CD4-positive, alpha-beta T cell treated with Interleukin-17A for 4 hours (primary cell): ENCODE measurements around the gene GNG8.
A peak's percentile ranks its signal among the peaks of the same experiment; 100 is the strongest.

Source experiments
- DNase-seq: peaks from one replicate; pipeline ENCODE4 v3.0.0-alpha.2; 2020; ENCODE audit warnings: mixed read lengths

GNG8 gene

GRCh38 chr19:46616631-46617322 is 19.2 kb downstream of the GNG8 start:
- peak; percentile 61 for DNase-seq

DNA sequence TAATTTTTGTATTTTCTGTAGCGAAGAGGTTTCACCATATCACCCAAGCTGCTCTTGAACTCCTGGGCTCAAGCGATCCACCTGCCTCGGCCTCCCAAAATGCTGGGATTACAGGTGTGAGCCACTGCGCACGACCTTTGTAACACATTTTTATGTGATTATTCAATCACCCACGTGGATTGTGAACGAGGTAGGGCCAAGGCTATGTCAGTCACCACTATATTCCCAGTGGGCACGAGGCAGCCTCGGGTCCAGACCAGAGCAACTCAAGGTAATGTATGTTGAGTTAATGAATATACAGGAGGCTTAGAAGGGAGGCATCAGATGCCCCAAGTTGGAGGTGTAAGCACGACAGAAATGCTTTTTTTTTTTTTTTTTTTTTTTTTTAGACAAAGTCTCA is 20.0 kb downstream of the GNG8 start:
- DNase-seq = no peak

DNA sequence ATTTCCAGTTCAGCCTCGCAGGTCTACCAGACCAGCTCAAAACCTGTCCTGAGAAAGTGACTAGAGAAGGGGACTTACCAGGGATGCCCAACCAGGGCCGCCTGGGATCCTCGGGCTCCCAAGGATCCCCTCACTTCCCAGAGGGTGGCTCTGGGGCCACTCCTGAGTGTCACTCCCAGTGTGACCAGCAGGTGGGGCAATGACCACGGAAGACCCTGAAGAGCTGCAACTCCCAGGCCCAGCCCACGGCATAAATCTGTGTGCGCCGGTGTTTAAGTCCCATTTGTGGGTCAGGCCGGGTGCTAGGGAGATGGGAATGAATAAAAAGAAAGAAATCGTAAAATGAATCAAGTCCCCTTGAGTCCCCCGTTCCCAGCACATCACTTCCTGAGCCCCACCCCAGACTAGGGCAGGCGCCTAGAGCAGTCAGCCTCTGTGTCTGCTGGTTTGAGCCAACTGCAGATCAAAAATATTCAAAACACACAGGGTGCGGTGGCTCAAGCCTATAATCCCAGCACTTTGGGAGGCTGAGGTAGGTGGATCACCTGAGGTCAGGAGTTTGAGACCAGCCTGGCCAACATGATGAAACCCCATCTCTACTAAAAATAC is 21.8 kb downstream of the GNG8 start:
- DNase-seq = peak; percentile 89

DNA sequence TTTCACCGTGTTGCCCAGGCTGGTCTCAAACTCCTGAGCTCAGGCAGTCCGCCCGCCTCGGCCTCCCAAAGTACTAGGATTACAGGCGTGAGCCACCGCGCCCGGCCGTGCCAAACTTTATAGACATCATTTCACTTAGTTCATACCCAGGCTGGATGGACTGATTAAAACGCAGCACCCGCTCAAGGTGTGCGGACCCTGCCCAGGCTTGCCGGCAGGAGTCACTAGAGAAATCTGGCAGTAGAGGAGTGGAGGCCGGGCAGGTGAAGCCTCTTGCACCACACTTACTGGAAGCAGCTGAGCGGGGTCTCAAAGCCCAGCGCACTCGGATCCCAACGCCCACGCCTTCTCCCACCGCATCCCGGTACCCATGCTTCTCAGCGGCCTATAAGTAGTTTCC is 22.5 kb downstream of the GNG8 start:
- DNase-seq = no peak

DNA sequence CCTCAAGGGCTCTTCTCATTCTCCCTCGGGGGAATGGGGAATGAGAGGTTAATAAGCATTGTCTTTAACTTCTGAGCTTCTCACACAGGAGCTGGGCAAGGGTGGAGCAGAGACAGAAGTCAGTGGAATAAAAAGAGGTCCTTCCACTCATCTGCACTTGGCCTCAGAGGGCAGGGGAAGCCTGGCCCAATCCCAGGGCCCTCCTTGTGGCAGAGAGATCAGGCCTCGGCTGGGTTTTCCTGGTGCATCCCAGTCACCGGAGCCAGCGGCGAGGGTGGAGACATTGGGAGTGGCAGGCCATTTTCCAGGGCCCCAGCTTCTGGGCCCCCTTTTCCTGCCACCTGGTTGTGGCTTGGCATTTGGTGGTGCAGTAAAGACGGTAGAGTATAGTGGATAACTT is 24.2 kb downstream of the GNG8 start:
- peak; percentile 29 for DNase-seq

DNA sequence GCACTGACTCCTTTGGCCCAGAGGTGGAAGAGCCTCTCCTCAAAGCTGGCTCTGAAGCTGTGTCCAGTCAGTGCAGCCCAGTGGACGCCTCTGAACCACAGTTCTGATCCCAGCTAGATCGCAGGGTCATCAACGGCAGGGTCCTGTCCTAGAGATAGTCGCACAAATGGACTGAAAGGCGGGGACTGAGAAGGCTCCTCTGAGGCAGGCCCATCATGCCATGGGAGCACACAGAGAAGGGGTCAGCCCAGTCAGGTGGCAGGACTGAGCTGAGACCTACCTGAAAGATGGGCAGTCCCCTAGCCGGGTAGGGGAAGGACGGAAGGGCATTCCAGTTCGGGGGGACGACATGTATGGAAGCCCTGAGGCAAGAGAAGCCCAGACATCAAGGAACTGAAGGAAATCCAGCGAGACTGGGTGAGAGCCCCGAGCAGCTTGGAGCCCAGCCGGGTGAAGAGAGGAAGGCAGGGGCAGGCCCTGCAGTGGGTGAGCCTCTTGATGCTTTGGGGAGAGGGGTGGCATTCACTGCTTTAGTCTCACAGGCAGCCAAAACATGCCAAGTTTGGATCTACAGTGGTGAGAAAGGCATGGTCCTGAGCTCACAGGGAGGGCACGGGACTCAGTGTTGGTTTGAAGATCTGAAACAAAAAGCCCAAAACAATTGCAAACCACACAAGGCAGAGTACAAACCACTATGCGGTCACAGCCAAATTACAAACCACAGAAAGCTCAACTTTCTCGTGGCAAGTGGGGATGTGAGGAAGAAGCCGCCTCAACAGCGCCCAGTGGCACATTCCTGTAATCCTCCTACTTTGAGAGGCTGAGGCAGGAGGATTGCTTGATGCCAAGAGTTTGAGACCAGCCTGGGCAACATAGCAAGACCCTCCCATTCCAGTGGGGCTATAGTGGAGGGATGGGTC is 24.9 kb downstream of the GNG8 start:
- peak; percentile 55 for DNase-seq

DNA sequence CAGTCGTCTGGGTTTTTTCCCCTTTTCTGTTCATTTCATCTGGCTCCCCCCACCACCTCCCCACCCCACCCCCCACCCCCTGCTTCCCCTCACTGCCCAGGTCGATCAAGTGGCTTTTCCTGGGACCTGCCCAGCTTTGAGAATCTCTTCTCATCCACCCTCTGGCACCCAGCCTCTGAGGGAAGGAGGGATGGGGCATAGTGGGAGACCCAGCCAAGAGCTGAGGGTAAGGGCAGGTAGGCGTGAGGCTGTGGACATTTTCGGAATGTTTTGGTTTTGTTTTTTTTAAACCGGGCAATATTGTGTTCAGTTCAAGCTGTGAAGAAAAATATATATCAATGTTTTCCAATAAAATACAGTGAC is 25.6 kb downstream of the GNG8 start:
- DNase-seq = no peak

DNA sequence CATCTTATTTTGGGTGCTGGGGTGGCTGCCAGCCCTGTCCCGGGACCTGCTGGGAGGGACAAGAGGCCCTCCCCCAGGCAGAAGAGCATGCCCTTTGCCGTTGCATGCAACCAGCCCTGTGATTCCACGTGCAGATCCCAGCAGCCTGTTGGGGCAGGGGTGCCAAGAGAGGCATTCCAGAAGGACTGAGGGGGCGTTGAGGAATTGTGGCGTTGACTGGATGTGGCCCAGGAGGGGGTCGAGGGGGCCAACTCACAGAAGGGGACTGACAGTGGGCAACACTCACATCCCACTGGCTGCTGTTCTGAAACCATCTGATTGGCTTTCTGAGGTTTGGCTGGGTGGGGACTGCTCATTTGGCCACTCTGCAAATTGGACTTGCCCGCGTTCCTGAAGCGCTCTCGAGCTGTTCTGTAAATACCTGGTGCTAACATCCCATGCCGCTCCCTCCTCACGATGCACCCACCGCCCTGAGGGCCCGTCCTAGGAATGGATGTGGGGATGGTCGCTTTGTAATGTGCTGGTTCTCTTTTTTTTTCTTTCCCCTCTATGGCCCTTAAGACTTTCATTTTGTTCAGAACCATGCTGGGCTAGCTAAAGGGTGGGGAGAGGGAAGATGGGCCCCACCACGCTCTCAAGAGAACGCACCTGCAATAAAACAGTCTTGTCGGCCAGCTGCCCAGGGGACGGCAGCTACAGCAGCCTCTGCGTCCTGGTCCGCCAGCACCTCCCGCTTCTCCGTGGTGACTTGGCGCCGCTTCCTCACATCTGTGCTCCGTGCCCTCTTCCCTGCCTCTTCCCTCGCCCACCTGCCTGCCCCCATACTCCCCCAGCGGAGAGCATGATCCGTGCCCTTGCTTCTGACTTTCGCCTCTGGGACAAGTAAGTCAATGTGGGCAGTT is 26.2 kb downstream of the GNG8 start:
- DNase-seq = no peak

- no peak for DNase-seq
Measured at GRCh38 chr19:46608581-46609345, 27.2 kb downstream of the GNG8 start.

DNA sequence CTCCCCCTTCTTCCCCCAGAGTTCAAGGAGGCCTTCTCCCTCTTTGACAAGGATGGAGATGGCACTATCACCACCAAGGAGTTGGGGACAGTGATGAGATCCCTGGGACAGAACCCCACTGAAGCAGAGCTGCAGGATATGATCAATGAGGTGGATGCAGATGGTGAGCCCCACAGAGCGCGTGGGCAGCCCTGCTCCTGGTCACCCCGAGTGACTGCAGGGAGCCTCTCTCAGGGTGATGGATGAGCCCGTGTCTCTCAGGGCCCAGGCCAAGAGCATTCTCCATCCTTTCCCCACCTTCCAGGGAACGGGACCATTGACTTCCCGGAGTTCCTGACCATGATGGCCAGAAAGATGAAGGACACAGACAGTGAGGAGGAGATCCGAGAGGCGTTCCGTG is 27.8 kb downstream of the GNG8 start:
- DNase-seq = no peak

- no peak for DNase-seq
Measured at GRCh38 chr19:46607448-46607841, 28.6 kb downstream of the GNG8 start.

DNA sequence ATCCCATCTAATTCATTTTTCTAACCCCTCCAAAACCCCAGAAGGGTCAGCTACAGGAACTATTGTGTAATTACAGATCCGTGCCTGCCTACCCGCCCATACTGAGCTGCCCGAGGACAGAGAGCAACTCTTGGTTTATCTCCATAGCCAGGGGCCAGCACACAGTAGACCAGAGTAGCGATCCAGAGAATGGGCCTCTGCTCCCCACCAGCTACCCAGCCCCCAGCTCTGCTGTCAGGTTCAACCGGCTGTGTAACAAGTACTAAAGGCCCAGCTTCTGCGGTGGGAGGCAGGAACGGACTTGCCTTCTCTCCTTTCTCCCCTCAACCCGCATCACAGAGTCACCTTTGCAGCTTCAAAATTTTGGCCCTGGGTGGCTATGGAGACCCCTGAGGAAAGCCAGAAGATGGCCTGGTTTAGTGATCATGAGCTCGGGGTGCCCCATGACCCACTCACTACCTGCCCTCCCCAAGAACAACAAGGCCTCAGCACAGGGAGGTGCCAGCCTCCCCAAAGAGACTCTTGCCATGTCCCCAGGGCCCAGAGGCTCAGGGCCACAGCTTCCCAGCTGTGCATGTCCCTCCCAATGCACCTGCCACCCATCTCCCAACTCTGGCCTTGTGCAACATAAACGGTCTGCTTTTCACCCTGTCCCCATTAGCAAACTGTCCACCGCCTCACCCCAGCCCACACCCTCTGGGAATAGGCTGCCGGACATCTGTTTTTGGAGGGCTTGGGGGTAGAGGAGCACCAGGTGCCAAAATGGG is 29.1 kb downstream of the GNG8 start:
- DNase-seq = no peak

DNA sequence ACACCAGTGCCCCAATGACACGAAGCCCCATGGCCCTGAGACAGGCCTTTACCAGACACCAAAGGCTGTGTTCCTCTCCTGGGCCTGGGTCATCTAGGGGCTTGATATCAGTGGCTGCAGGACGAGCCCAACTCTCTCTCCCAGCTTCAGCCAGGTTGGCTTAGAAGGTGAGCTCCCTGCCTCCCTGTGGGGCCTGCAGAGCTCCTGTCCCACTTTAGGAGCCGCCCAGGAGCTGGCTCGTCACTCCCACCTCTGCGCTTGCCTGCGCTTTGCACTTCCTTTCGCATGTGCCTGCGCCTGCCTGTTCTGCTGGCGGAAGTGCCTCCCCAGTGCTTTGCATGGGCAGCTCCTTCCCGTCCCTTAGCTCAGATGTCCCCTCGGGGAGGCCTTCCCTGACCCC is 30.0 kb downstream of the GNG8 start:
- no peak for DNase-seq

- DNase-seq = no peak
Measured at GRCh38 chr19:46605356-46605821, 30.6 kb downstream of the GNG8 start.

- no peak for DNase-seq
Measured at GRCh38 chr19:46604781-46605355, 31.1 kb downstream of the GNG8 start.

- no peak for DNase-seq
Measured at GRCh38 chr19:46603752-46604231, 32.2 kb downstream of the GNG8 start.

DNA sequence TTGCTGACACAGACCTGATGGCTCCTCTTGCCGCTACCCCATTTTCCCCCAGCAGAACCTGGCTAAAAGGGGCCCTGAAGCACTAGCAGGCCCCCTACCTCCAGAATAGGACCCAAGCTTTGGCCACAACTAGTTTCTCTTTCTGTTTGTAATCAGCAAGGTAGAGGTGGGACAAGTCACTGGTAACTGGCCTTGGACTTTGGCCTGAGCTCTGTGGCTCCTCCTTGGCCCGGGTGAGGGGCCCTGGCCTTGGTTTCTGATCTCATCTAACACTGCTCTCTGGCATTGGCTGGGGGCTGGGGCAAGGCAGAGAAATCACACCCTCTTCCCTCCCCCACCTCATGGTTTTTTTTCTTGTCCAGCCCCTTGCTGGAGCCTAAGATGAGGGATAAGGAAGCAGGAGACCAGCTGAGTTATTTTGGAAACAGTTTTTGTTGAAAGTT is 32.8 kb downstream of the GNG8 start:
- DNase-seq = no peak

DNA sequence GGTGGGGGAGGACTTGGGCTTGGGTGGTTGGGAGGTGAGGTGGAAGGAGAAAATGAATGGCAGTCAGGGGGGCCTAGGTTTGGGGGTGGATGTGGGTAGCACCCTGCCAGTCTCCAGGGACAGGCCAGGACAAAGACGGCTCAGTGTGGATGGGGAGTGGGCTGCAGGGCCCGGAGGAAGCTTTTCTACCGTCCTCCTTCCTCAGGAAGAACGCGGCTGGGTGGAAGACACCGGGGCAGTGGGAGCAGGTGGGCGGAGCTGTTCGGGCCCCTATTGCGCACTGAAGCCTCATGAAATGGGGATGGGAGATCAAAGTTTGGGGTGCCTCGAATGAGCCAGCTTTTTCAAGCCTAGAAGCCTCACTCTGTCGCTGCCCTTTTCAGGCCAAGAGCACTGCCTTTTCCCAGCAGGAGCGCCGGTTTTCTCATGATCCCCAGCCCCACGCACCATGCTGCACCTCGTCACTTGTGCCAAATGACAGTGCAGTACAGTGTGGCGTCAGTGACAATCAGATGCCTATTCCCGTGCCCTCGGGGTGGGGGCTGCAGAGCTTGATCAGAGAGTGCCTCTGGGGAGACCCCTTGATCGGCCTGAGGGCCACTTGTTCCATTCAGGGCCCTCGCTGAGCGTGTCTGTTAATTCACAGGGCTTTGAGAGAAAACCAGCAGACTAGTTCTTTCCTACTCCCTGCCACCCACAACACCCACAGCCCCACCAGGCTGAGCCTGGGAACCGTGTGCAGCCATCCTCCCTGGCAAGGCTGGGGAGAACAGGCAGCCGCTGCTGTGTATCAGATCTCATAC is 33.4 kb downstream of the GNG8 start:
- DNase-seq = peak; percentile 43
